ENCODE results near the gene OLFM4. TPM values are rescaled to one million over a fixed set of nuclear protein-coding genes. Genes with fewer than 3 reads are reported as not detected.

Gene OLFM4
- total and polyA plus RNA-seq, 4 experiments from 2014 or later, result not detected

- no peaks in the 10 kb centered on the region for H3K4me1 ChIP-seq (ENCODE audit: insufficient read depth, low read length)
- H3K4me1 Mint-ChIP-seq, result no peaks in the 10 kb centered on the region
- ChIA-PET CTCF (ENCODE audit: partially characterized antibody) (no interaction called here), POLR2A (ENCODE audit: partially characterized antibody) (no interaction called here)
- no peaks in the 10 kb centered on the region for H3K9me3 ChIP-seq (ENCODE audit: control insufficient read depth in 1 of 2, low read length in 2 of 2)
- no peak overlapping the region for H3K4me3 Mint-ChIP-seq
- no peaks in the 10 kb centered on the region for H3K27me3 Mint-ChIP-seq
- H3K36me3 Mint-ChIP-seq, result no peaks in the 10 kb centered on the region
- H3K27me3 ChIP-seq (ENCODE audit: insufficient read depth, low read length), result no peaks in the 10 kb centered on the region
- H3K27ac ChIP-seq (ENCODE audit: low read depth, low read length), result no peak overlapping the region
- no peak overlapping the region for H3K27ac Mint-ChIP-seq
- no peak for DNase-seq
- H3K4me3 ChIP-seq (ENCODE audit: low read length in 2 of 2), result no peak overlapping the region
- H3K36me3 ChIP-seq (ENCODE audit: insufficient read depth, low read length), result no peaks in the 10 kb centered on the region
- intact Hi-C loops (cut with micrococcal nuclease), result no loop called here
- H3K9me3 Mint-ChIP-seq, result no peaks in the 10 kb centered on the region
Observed at GRCh38 chr13:53069800-53070199, 41.2 kb downstream of the OLFM4 start.

DNA sequence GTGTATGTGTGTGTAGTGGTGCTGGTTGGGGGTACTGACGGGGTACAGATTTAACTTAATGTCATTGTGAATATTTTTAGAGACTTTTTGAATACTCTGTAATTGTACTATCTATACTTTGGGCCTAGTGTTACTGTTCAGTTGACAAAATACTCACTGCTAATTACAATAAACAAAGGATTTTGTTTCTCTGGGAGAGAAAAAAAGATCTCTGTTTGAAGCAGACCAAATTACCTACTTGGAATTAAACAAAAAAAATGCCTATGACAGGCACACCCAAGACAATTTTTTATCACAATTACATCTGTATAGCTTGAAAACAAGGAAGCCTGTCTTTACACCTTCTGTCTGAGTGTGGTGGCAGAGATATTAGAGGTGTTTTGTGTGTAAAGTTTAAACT is 45.1 kb downstream of the OLFM4 start:
- Histone ChIP-seq H3K9me3 (ENCODE audit: control insufficient read depth in 1 of 2, low read length in 2 of 2) (no peaks in the 10 kb centered on the region), H3K4me3 (ENCODE audit: low read length in 2 of 2) (no peak overlapping the region), H3K36me3 (ENCODE audit: insufficient read depth, low read length) (no peaks in the 10 kb centered on the region), H3K4me1 (ENCODE audit: insufficient read depth, low read length) (no peaks in the 10 kb centered on the region), H3K27ac (ENCODE audit: low read depth, low read length) (no peak overlapping the region), H3K27me3 (ENCODE audit: insufficient read depth, low read length) (no peaks in the 10 kb centered on the region)
- no peaks in the 10 kb centered on the region for H3K4me1 Mint-ChIP-seq
- ChIA-PET CTCF (ENCODE audit: partially characterized antibody) (no interaction called here), POLR2A (ENCODE audit: partially characterized antibody) (no interaction called here)
- H3K27ac Mint-ChIP-seq, result no peak overlapping the region
- no peaks in the 10 kb centered on the region for H3K36me3 Mint-ChIP-seq
- DNase-seq, result no peak
- peaks cover 0 to 4% (median 0%) of the 10 kb centered on the region in 8 donors for H3K9me3 Mint-ChIP-seq
- intact Hi-C loops (cut with micrococcal nuclease), result no loop called here
- H3K27me3 Mint-ChIP-seq, result no peaks in the 10 kb centered on the region
- H3K4me3 Mint-ChIP-seq, result no peak overlapping the region

DNA sequence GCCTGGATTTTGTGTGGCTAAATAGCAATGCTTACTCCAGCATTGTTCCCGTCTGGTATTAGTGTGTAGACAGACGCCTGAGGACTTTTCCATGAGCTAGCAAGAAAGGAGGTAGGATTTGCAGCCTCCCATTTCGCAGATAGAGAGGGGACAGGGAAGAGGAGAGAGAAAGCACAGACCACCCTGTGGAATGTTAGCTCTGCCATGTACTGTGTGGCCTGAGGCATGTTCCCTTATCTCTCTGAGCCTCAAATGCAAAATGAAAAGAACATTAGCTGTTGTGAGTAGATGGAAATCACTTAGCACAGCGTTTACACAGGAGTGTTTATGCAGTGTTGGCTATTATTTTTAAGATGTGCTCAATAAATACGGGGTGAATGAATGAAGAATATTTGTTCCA is 45.5 kb downstream of the OLFM4 start:
- H3K27ac Mint-ChIP-seq, result no peak overlapping the region
- Histone ChIP-seq H3K36me3 (ENCODE audit: insufficient read depth, low read length) (no peaks in the 10 kb centered on the region), H3K27ac (ENCODE audit: low read depth, low read length) (no peak overlapping the region), H3K4me3 (ENCODE audit: low read length in 2 of 2) (no peak overlapping the region), H3K27me3 (ENCODE audit: insufficient read depth, low read length) (no peaks in the 10 kb centered on the region), H3K4me1 (ENCODE audit: insufficient read depth, low read length) (no peaks in the 10 kb centered on the region), H3K9me3 (ENCODE audit: control insufficient read depth in 1 of 2, low read length in 2 of 2) (no peaks in the 10 kb centered on the region)
- H3K4me3 Mint-ChIP-seq, result no peak overlapping the region
- CTCF ChIA-PET (ENCODE audit: partially characterized antibody), result no interaction called here
- H3K36me3 Mint-ChIP-seq, result no peaks in the 10 kb centered on the region
- POLR2A ChIA-PET (ENCODE audit: partially characterized antibody), result no interaction called here
- no peak for DNase-seq
- peaks cover 0 to 4% (median 0%) of the 10 kb centered on the region in 8 donors for H3K9me3 Mint-ChIP-seq
- intact Hi-C loops (cut with micrococcal nuclease), result no loop called here
- H3K4me1 Mint-ChIP-seq, result no peaks in the 10 kb centered on the region
- peaks cover 0 to under 1% of the 10 kb centered on the region in 2 donors for H3K27me3 Mint-ChIP-seq

DNA sequence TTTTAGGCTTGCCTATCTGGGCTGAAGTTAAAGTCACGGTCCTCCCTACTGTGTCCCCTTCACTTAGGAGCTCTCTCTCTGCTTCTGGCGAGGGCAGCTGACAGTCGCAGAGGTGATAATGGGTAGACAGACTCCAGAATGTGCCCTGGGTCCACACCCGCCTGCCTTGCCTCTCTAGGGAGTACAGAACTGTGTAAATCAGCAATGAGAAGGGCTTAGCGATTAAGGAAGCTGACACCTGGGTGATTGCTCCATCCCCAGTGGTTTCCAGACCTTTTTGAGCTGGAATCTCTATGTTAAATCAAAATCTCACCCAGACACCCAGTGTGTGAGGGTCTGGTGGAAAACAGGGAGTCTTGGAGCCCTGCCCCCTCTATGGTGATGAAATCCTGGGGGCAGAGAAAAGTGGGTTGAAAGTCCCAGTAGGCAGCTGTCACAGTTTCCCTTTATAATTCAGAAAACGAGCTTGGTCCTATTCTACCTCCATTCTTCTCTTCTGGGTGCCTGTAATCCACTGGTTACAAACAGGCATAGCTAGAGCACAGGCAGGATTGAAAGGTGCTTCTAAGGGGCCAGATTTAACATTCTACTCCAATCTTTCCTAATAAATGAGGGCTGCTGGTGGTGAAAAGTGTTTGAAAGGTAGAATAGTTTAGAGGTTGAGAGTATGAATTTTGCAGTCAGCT is 46.9 kb downstream of the OLFM4 start:
- no peak overlapping the region for H3K27ac Mint-ChIP-seq
- intact Hi-C loops (cut with micrococcal nuclease), result no loop called here
- POLR2A ChIA-PET (ENCODE audit: partially characterized antibody), result no interaction called here

GRCh38 chr13:53079691-53080090 is 51.1 kb downstream of the OLFM4 start:
- Mint-ChIP-seq H3K9me3 (peaks cover 0 to 5% (median 0%) of the 10 kb centered on the region in 8 donors), H3K27ac (no peak overlapping the region), H3K27me3 (peaks cover 0 to 2% of the 10 kb centered on the region in 2 donors), H3K4me1 (no peaks in the 10 kb centered on the region), H3K36me3 (no peaks in the 10 kb centered on the region), H3K4me3 (no peak overlapping the region)
- no peaks in the 10 kb centered on the region for H3K9me3 ChIP-seq (ENCODE audit: control insufficient read depth in 1 of 2, low read length in 2 of 2)
- H3K27ac ChIP-seq (ENCODE audit: low read depth, low read length), result no peak overlapping the region
- intact Hi-C loops (cut with micrococcal nuclease), result no loop called here
- ChIA-PET POLR2A (ENCODE audit: partially characterized antibody) (no interaction called here), CTCF (ENCODE audit: partially characterized antibody) (no interaction called here)
- no peak overlapping the region for H3K4me3 ChIP-seq (ENCODE audit: low read length in 2 of 2)
- DNase-seq, result no peak
- H3K36me3 ChIP-seq (ENCODE audit: insufficient read depth, low read length), result no peaks in the 10 kb centered on the region
- H3K27me3 ChIP-seq (ENCODE audit: insufficient read depth, low read length), result no peaks in the 10 kb centered on the region
- H3K4me1 ChIP-seq (ENCODE audit: insufficient read depth, low read length), result no peaks in the 10 kb centered on the region

More for the DNA sequence above, 46.9 kb downstream of the OLFM4 start:
- CTCF ChIA-PET (ENCODE audit: partially characterized antibody), result no interaction called here
- Histone ChIP-seq H3K27ac (ENCODE audit: low read depth, low read length) (no peak overlapping the region), H3K4me3 (ENCODE audit: low read length in 2 of 2) (no peak overlapping the region), H3K27me3 (ENCODE audit: insufficient read depth, low read length) (no peaks in the 10 kb centered on the region), H3K4me1 (ENCODE audit: insufficient read depth, low read length) (no peaks in the 10 kb centered on the region), H3K36me3 (ENCODE audit: insufficient read depth, low read length) (no peaks in the 10 kb centered on the region), H3K9me3 (ENCODE audit: control insufficient read depth in 1 of 2, low read length in 2 of 2) (no peaks in the 10 kb centered on the region)
- no peak for DNase-seq
- no peaks in the 10 kb centered on the region for H3K36me3 Mint-ChIP-seq
- peaks cover 0 to 2% of the 10 kb centered on the region in 2 donors for H3K27me3 Mint-ChIP-seq
- no peak overlapping the region for H3K4me3 Mint-ChIP-seq
- no peaks in the 10 kb centered on the region for H3K4me1 Mint-ChIP-seq
- peaks cover 0 to 4% (median 0%) of the 10 kb centered on the region in 8 donors for H3K9me3 Mint-ChIP-seq

DNA sequence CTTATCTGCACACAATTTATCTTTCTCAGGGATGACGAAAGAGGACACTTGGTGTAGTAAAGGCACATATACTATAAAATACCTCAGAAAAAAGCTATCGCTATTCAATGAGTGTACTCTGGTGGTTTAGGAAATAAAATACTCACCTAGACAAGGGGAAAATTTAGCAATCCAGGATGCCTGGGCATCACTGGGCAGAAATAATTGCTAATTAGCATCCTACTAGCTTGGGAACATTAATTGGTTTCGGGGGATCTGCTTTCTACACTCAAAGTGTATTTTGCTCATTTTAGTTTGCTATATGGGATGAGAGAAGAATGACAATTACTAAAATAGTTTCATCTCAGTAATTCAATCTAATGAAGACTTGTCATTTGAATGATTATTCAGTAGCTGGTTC is 60.3 kb downstream of the OLFM4 start:
- no peak overlapping the region for H3K27ac Mint-ChIP-seq
- intact Hi-C loops (cut with micrococcal nuclease), result no loop called here
- no peak overlapping the region for H3K27ac ChIP-seq (ENCODE audit: low read depth, low read length)
- ChIA-PET CTCF (ENCODE audit: partially characterized antibody) (no interaction called here), POLR2A (ENCODE audit: partially characterized antibody) (no interaction called here)
- no peaks in the 10 kb centered on the region for H3K9me3 ChIP-seq (ENCODE audit: control insufficient read depth in 1 of 2, low read length in 2 of 2)
- no peaks in the 10 kb centered on the region for H3K36me3 ChIP-seq (ENCODE audit: insufficient read depth, low read length)
- no peak overlapping the region for H3K4me3 Mint-ChIP-seq
- H3K27me3 Mint-ChIP-seq, result no peaks in the 10 kb centered on the region
- no peaks in the 10 kb centered on the region for H3K4me1 Mint-ChIP-seq
- no peaks in the 10 kb centered on the region for H3K4me1 ChIP-seq (ENCODE audit: insufficient read depth, low read length)
- H3K36me3 Mint-ChIP-seq, result no peaks in the 10 kb centered on the region
- DNase-seq, result no peak
- no peaks in the 10 kb centered on the region for H3K27me3 ChIP-seq (ENCODE audit: insufficient read depth, low read length)
- H3K9me3 Mint-ChIP-seq, result peaks cover 2 to 16% (median 5%) of the 10 kb centered on the region in 8 donors
- no peak overlapping the region for H3K4me3 ChIP-seq (ENCODE audit: low read length in 2 of 2)

DNA sequence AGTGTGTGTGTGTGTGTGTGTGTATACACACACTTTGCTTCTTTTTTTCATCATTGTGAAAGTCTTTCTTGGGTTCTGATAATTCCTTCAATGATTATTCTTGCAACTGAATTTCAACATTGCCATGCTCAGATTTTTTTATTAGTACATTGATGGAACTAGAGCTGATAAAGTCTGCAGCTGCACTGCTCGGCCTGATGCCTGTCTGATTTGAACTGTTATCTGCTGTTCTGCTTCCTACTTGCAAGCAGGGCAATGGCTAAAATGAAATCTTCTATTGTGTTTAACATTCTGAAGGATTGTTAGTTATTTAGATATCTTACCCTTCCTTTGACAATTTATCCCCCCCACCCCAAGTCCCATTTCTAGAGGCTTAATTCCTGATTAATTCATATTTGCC is 61.3 kb downstream of the OLFM4 start:
- Mint-ChIP-seq H3K4me3 (no peak overlapping the region), H3K4me1 (no peaks in the 10 kb centered on the region), H3K27me3 (no peaks in the 10 kb centered on the region), H3K9me3 (peaks cover 2 to 16% (median 5%) of the 10 kb centered on the region in 8 donors), H3K27ac (no peak overlapping the region), H3K36me3 (no peaks in the 10 kb centered on the region)
- CTCF ChIA-PET (ENCODE audit: partially characterized antibody), result no interaction called here
- Histone ChIP-seq H3K4me1 (ENCODE audit: insufficient read depth, low read length) (no peaks in the 10 kb centered on the region), H3K27ac (ENCODE audit: low read depth, low read length) (no peak overlapping the region), H3K4me3 (ENCODE audit: low read length in 2 of 2) (no peak overlapping the region), H3K27me3 (ENCODE audit: insufficient read depth, low read length) (no peaks in the 10 kb centered on the region), H3K36me3 (ENCODE audit: insufficient read depth, low read length) (no peaks in the 10 kb centered on the region), H3K9me3 (ENCODE audit: control insufficient read depth in 1 of 2, low read length in 2 of 2) (no peaks in the 10 kb centered on the region)
- POLR2A ChIA-PET (ENCODE audit: partially characterized antibody), result no interaction called here
- intact Hi-C loops (cut with micrococcal nuclease), result no loop called here
- DNase-seq, result no peak

DNA sequence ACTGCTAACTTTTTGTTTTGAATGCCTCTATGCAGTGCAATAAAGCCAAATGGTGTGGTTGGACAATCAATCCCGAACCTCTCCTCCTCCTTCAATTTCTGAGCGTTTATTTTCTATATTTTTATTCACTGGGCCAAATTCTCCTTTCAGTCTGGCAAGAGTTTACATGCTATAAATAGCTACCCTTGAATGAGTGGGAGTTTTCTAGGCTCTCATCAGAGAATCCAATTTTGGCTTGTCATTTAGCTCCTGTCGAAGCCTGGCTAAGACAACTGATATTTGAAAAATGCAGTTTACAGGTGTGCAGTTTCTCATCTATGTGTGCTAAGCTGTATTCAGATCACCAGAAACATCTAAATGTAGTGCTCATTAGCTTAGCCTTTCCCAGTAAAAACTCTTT is 61.8 kb downstream of the OLFM4 start:
- no peaks in the 10 kb centered on the region for H3K36me3 Mint-ChIP-seq
- DNase-seq, result no peak
- Histone ChIP-seq H3K27ac (ENCODE audit: low read depth, low read length) (no peak overlapping the region), H3K4me3 (ENCODE audit: low read length in 2 of 2) (no peak overlapping the region), H3K4me1 (ENCODE audit: insufficient read depth, low read length) (no peaks in the 10 kb centered on the region), H3K9me3 (ENCODE audit: control insufficient read depth in 1 of 2, low read length in 2 of 2) (no peaks in the 10 kb centered on the region), H3K27me3 (ENCODE audit: insufficient read depth, low read length) (no peaks in the 10 kb centered on the region), H3K36me3 (ENCODE audit: insufficient read depth, low read length) (no peaks in the 10 kb centered on the region)
- no peaks in the 10 kb centered on the region for H3K4me1 Mint-ChIP-seq
- H3K27ac Mint-ChIP-seq, result no peak overlapping the region
- H3K9me3 Mint-ChIP-seq, result peaks cover 2 to 16% (median 5%) of the 10 kb centered on the region in 8 donors
- H3K4me3 Mint-ChIP-seq, result no peak overlapping the region
- POLR2A ChIA-PET (ENCODE audit: partially characterized antibody), result no interaction called here
- CTCF ChIA-PET (ENCODE audit: partially characterized antibody), result no interaction called here
- H3K27me3 Mint-ChIP-seq, result no peaks in the 10 kb centered on the region
- intact Hi-C loops (cut with micrococcal nuclease), result no loop called here

Data from CD4-positive, alpha-beta memory T cell (primary cell).